IMR-90 (cell line): ENCODE results near the gene RSPH3. TPM values are rescaled to one million over a fixed set of nuclear protein-coding genes. Genes with fewer than 3 reads are reported as not detected.

Experiments used
- ATAC-seq: fragments of 200-7000 bp; cut with Tn5 transposase; 2 replicates; pipeline ENCODE4 v1.9.1; 2020; ENCODE audit warnings: low read depth, mild to moderate bottlenecking, moderate library complexity
- BruUV-seq: library from RNA; stranded (reverse); fragments of 400-500 nt; replicated peaks from 2 replicates; lab custom pipeline; 2021; lab: Mats Ljungman, UMichigan
- CTCF ChIA-PET: fragments of 300-600 bp; formaldehyde crosslinking; extraction: SDS; loops from one replicate; lab custom pipeline; 2021; ENCODE audit warnings: antibody characterized with exemption; lab: Yijun Ruan, JAX
- POLR2A ChIA-PET: fragments of 300-600 bp; sonication (Branson Sonifier 250); formaldehyde crosslinking; loops from one replicate; lab custom pipeline; 2022; ENCODE audit warnings: antibody characterized with exemption; ENCODE audit not compliant: unreplicated experiment; lab: Charles Lee
- DNase-seq: peaks from one replicate; pipeline ENCODE4 v3.0.0; 2013
- H2AFZ ChIP-seq: replicated peaks from 2 replicates; pipeline ENCODE3; 2013; ENCODE audit warnings: low read length, mild to moderate bottlenecking; ENCODE audit not compliant: poor library complexity
- H2AK5ac ChIP-seq: 2 replicates; pipeline ENCODE4 v1.6.1; 2013; ENCODE audit warnings: low read depth, low read length, inconsistent platforms
- H2AK9ac ChIP-seq: replicated peaks from 2 replicates; pipeline ENCODE3; 2013; ENCODE audit warnings: mild to moderate bottlenecking, low read depth, low read length, moderate library complexity; ENCODE audit not compliant: poor library complexity
- H2BK120ac ChIP-seq: 2 replicates; pipeline ENCODE4 v1.6.1; 2013; ENCODE audit warnings: low read depth, low read length, inconsistent platforms
- H2BK15ac ChIP-seq: 3 replicates; pipeline ENCODE4 v1.6.1; 2013; ENCODE audit warnings: low read depth, low read length, inconsistent platforms
- H2BK20ac ChIP-seq: 2 replicates; pipeline ENCODE4 v1.6.1; 2013; ENCODE audit warnings: low read depth, mild to moderate bottlenecking, inconsistent platforms, low read length, moderate library complexity
- H2BK5ac ChIP-seq: 2 replicates; pipeline ENCODE4 v1.6.1; 2013; ENCODE audit warnings: mild to moderate bottlenecking, low read depth, low read length, inconsistent platforms; ENCODE audit not compliant: poor library complexity, severe bottlenecking
- H3K14ac ChIP-seq: replicated peaks from 2 replicates; pipeline ENCODE4 v1.6.1; 2013; ENCODE audit warnings: low read depth, low read length, inconsistent platforms
- H3K18ac ChIP-seq: 2 replicates; pipeline ENCODE4 v1.6.1; 2013; ENCODE audit warnings: low read depth, low read length, control low read depth
- H3K23ac ChIP-seq: 2 replicates; pipeline ENCODE4 v1.6.1; 2013; ENCODE audit warnings: low read depth, low read length, inconsistent platforms
- H3K27ac ChIP-seq: 2 replicates; pipeline ENCODE4 v1.5.1; 2013; ENCODE audit warnings: mild to moderate bottlenecking, control low read depth, low read length; ENCODE audit not compliant: insufficient read depth
- H3K27me3 ChIP-seq: 2 replicates; pipeline ENCODE4 v1.6.1; 2013; ENCODE audit warnings: low read length; ENCODE audit not compliant: control insufficient read depth, insufficient read depth
- H3K36me3 ChIP-seq: 2 replicates; pipeline ENCODE4 v1.6.1; 2013; ENCODE audit warnings: low read length, mixed read lengths; ENCODE audit not compliant: control insufficient read depth, insufficient read depth
- H3K4ac ChIP-seq: 2 replicates; pipeline ENCODE4 v1.6.1; 2013; ENCODE audit warnings: low read depth, low read length, inconsistent platforms
- H3K4me1 ChIP-seq: 2 replicates; pipeline ENCODE4 v1.6.1; 2013; ENCODE audit warnings: low read length, mixed read lengths; ENCODE audit not compliant: control insufficient read depth, insufficient read depth
- H3K4me2 ChIP-seq: 2 replicates; pipeline ENCODE4 v1.6.1; 2013; ENCODE audit warnings: low read depth, mild to moderate bottlenecking, control low read depth, low read length, moderate library complexity
- H3K4me3 ChIP-seq: 2 replicates; pipeline ENCODE4 v1.5.1; 2013; ENCODE audit warnings: low read depth, mild to moderate bottlenecking, control low read depth, low read length, moderate library complexity; ENCODE audit not compliant: insufficient read depth
- H3K56ac ChIP-seq: 2 replicates; pipeline ENCODE4 v1.6.1; 2013; ENCODE audit warnings: low read length, inconsistent platforms; ENCODE audit not compliant: insufficient read depth; ENCODE audit errors: extremely low read depth
- H3K79me1 ChIP-seq, 2 experiments: 2 replicates each; pipeline ENCODE4 v1.6.1; 2013; ENCODE audit warnings: low read length in 2 of 2, inconsistent platforms in 1 of 2, low read depth in 1 of 2
- H3K9ac ChIP-seq: 2 replicates; pipeline ENCODE4 v1.6.1; 2013; ENCODE audit warnings: low read depth, low read length, control low read depth
- H3K9me1 ChIP-seq: 2 replicates; pipeline ENCODE4 v1.6.1; 2013; ENCODE audit warnings: low read length, inconsistent platforms; ENCODE audit not compliant: insufficient read depth
- H3K9me3 ChIP-seq: 2 replicates; pipeline ENCODE4 v1.6.1; 2013; ENCODE audit warnings: low read length; ENCODE audit not compliant: control insufficient read depth, insufficient read depth
- H4K20me1 ChIP-seq: 2 replicates; pipeline ENCODE4 v1.6.1; 2013; ENCODE audit warnings: low read length, inconsistent platforms; ENCODE audit not compliant: insufficient read depth
- H4K5ac ChIP-seq: 2 replicates; pipeline ENCODE4 v1.6.1; 2013; ENCODE audit warnings: mild to moderate bottlenecking, low read depth, low read length, control low read depth
- H4K8ac ChIP-seq, 2 experiments: 2 replicates each; pipeline ENCODE4 v1.6.1; 2013; ENCODE audit warnings: low read depth in 2 of 2, low read length in 2 of 2, control low read depth in 1 of 2, inconsistent platforms in 1 of 2
- H4K91ac ChIP-seq: 2 replicates; pipeline ENCODE4 v1.6.1; 2013; ENCODE audit warnings: low read depth, low read length, inconsistent platforms; ENCODE audit not compliant: insufficient read depth
- CEBPB ChIP-seq: IDR thresholded peaks from 2 replicates; pipeline ENCODE4 v1.6.1; 2012; ENCODE audit warnings: low read depth, low read length, improper control_type of control experiment
- CHD1 ChIP-seq: IDR thresholded peaks from 2 replicates; pipeline ENCODE4 v1.6.1; 2012; ENCODE audit warnings: low read depth, low read length, improper control_type of control experiment
- CTCF ChIP-seq: conservative IDR thresholded peaks from 2 replicates; pipeline ENCODE4 v1.5.1; 2012; ENCODE audit warnings: mild to moderate bottlenecking, low read depth, low read length, improper control_type of control experiment
- ELK1 ChIP-seq: fragments of 150-350 bp; IDR thresholded peaks from 2 replicates; pipeline ENCODE4 v1.6.1; 2016; ENCODE audit warnings: low read depth, mild to moderate bottlenecking, low read length, moderate library complexity, borderline replicate concordance
- MAFK ChIP-seq: IDR thresholded peaks from 2 replicates; pipeline ENCODE4 v1.6.1; 2012; ENCODE audit warnings: low read depth, low read length, improper control_type of control experiment
- MAZ ChIP-seq: IDR thresholded peaks from 2 replicates; pipeline ENCODE4 v1.6.1; 2012; ENCODE audit warnings: low read depth, mild to moderate bottlenecking, low read length, improper control_type of control experiment, moderate library complexity, borderline replicate concordance
- MXI1 ChIP-seq: IDR thresholded peaks from 2 replicates; pipeline ENCODE4 v1.6.1; 2012; ENCODE audit warnings: low read depth, mild to moderate bottlenecking, low read length, moderate library complexity, borderline replicate concordance
- NFE2L2 ChIP-seq: fragments of 150-350 bp; IDR thresholded peaks from 2 replicates; pipeline ENCODE4 v1.6.1; 2016; ENCODE audit warnings: low read depth, mild to moderate bottlenecking, low read length
- POLR2A ChIP-seq: IDR thresholded peaks from 2 replicates; pipeline ENCODE4 v1.6.1; 2012; ENCODE audit warnings: mild to moderate bottlenecking, low read depth, low read length
- RAD21 ChIP-seq: IDR thresholded peaks from 2 replicates; pipeline ENCODE4 v1.6.1; 2012; ENCODE audit warnings: low read length, improper control_type of control experiment
- RCOR1 ChIP-seq: IDR thresholded peaks from 2 replicates; pipeline ENCODE4 v1.6.1; 2012; ENCODE audit warnings: mild to moderate bottlenecking, low read length, improper control_type of control experiment; ENCODE audit not compliant: insufficient replicate concordance
- RFX5 ChIP-seq: IDR thresholded peaks from 2 replicates; pipeline ENCODE4 v1.8.0; 2012; ENCODE audit warnings: low read depth, mild to moderate bottlenecking, low read length, moderate library complexity
- SMC3 ChIP-seq: fragments of 150-350 bp; IDR thresholded peaks from 2 replicates; pipeline ENCODE4 v1.6.1; 2016; ENCODE audit warnings: low read depth, mild to moderate bottlenecking, antibody characterized with exemption, low read length, moderate library complexity
- USF2 ChIP-seq: fragments of 150-350 bp; IDR thresholded peaks from 2 replicates; pipeline ENCODE4 v1.6.1; 2017; ENCODE audit warnings: mild to moderate bottlenecking, antibody characterized with exemption, low read length, low read depth
- WGBS, 2 experiments: methylation state at CpG; one replicate each; pipeline versions ENCODE4 v1.1.5 to v1.1.7; 2013; ENCODE audit warnings: missing lambda C conversion rate in 2 of 2; ENCODE audit not compliant: insufficient read length in 1 of 2; ENCODE audit errors: extremely low coverage in 2 of 2; 5-methylcytosine and 5-hydroxymethylcytosine counted together
- dilution Hi-C: fragments of 300-500 bp; cut with HindIII; formaldehyde crosslinking; loops from one replicate; pipeline ENCODE4 v1.14.3; 2018; ENCODE audit warnings: low sequenced_read_pairs; ENCODE audit not compliant: unreplicated experiment
- in situ Hi-C: fragments of 300-500 bp; cut with MboI; formaldehyde crosslinking; loops from 3 replicates; pipeline ENCODE4 v1.14.3; 2019; ENCODE audit warnings: low sequenced_read_pairs, inconsistent platforms, mixed read lengths
- intact Hi-C: fragments of 100-400 bp; cut with micrococcal nuclease; formaldehyde crosslinking; loops from 2 replicates; pipeline ENCODE4 v1.10.0; 2022
- polyA plus RNA-seq, 3 experiments: library from polyadenylated mRNA; depleted of rRNA; stranded (reverse); fragments of >200 nt; gene quantifications; 2 replicates each; pipeline ENCODE4 v1.2.3, GENCODE V29; 2012; ENCODE audit warnings: low replicate concordance in 1 of 3
- total RNA-seq: library from RNA; depleted of rRNA; stranded (reverse); fragments of >200 nt; gene quantifications from 2 replicates; pipeline ENCODE4 v1.2.3, GENCODE V29; 2012

The RSPH3 gene
- total and polyA plus RNA-seq, 2 of the 4 experiments (the other 2 are of a cell fraction), result 1.7 to 3.0 TPM

GRCh38 chr6:159042003-159042825, 42.2 kb upstream of the RSPH3 start:
- Histone ChIP-seq H3K9me1 (no peaks in the 10 kb centered on the region), H4K20me1 (no peaks in the 10 kb centered on the region), H3K23ac (no peak overlapping the region), H2AK9ac (no peak overlapping the region), H4K8ac (no peak overlapping the region), H4K5ac (no peak overlapping the region), H2BK5ac (no peak overlapping the region), H3K56ac (no peak overlapping the region), H3K27ac (no peak overlapping the region), H2BK20ac (no peak overlapping the region), H3K14ac (no peak overlapping the region), H2AK5ac (no peak overlapping the region), H3K79me1 (no peaks in the 10 kb centered on the region), H4K91ac (no peak overlapping the region), H3K4me1 (no peaks in the 10 kb centered on the region), H3K36me3 (no peaks in the 10 kb centered on the region), H3K4me3 (no peak overlapping the region), H3K9me3 (no peaks in the 10 kb centered on the region), H3K4me2 (no peak overlapping the region), H2BK15ac (no peak overlapping the region), H3K4ac (no peak overlapping the region), H2AFZ (peak overlapping the region; percentile 55), H3K27me3 (peaks cover 50% of the 10 kb centered on the region), H3K9ac (no peak overlapping the region), H2BK120ac (no peak overlapping the region), H3K18ac (no peak overlapping the region)
- dilution Hi-C loops, result no loop called here
- peak; percentile 47 for DNase-seq
- CTCF ChIA-PET, result interaction anchor here (0.6 to 1.3 kb wide), 6 partner anchors 10 to 65 kb away, joined by 3 to 6 read pairs (median 3); no protein-coding TSS in a partner anchor
- 52% methylated on average over 4 of the region's 14 CpGs; no CpG with 5 or more reads in 1 of the 2 experiments for WGBS, 2 experiments
- intact Hi-C loops, result loop anchor here (1.0 kb wide), 2 partner anchors 62 to 92 kb away; no protein-coding TSS in a partner anchor
- ATAC-seq, result peak; percentile 67
- POLR2A ChIA-PET, result no interaction called here
- in situ Hi-C loops, result no loop called here
- no TSS peak for BruUV-seq
- TF ChIP-seq ELK1, result no peak
- no peak for TF ChIP-seq RCOR1
- no peak for TF ChIP-seq CHD1
- peak; percentile 57 for TF ChIP-seq RAD21
- TF ChIP-seq NFE2L2, result no peak
- no peak for TF ChIP-seq CEBPB
- TF ChIP-seq MAFK, result no peak
- peak; percentile 45; the same call in 1 of the 2 replicates for TF ChIP-seq SMC3
- TF ChIP-seq POLR2A, result no peak
- TF ChIP-seq MXI1, result no peak
- no peak for TF ChIP-seq USF2
- TF ChIP-seq CTCF, result peak; percentile 79
- no peak for TF ChIP-seq RFX5
- no peak for TF ChIP-seq MAZ
